Measurements from ENCODE around the gene SLC1A2. TPM values are rescaled to one million over a fixed set of nuclear protein-coding genes. Genes with fewer than 3 reads are reported as not detected.

SLC1A2 gene
- total RNA-seq, 1 experiment from 2014 or later = 0.25 TPM

- POLR2A ChIA-PET = no interaction called here
- no peak overlapping the region for H3K9ac ChIP-seq (ENCODE audit: low read length)
Observed at GRCh38 chr11:35425603-35426212, 6.3 kb upstream of the SLC1A2 start.

More at GRCh38 chr11:35425603-35426212, 6.3 kb upstream of the SLC1A2 start:
- no peak overlapping the region for H3K27ac ChIP-seq (ENCODE audit: low read depth, low read length)
- ATAC-seq = no peak
- no peaks in the 10 kb centered on the region for H3K9me2 ChIP-seq (ENCODE audit: insufficient read depth)
- H3K36me3 ChIP-seq (ENCODE audit: control insufficient read depth in 1 of 2, insufficient read depth in 2 of 2, low read length in 2 of 2) = no peaks in the 10 kb centered on the region
- H3K9me3 ChIP-seq (ENCODE audit: control insufficient read depth in 1 of 2, insufficient read depth in 1 of 2, low read depth in 1 of 2, low read length in 2 of 2) = no peaks in the 10 kb centered on the region
- H2AFZ ChIP-seq (ENCODE audit: low read depth, low read length, poor library complexity, severe bottlenecking) = no peak overlapping the region
- CTCF ChIA-PET = interaction anchor here (1.5 kb wide), 1 partner anchor 13 kb away, joined by 6 read pairs; no protein-coding TSS in a partner anchor
- no TSS peak for BruUV-seq (replicated peaks)
- H3K27me3 ChIP-seq (ENCODE audit: insufficient read depth, low read length) = peaks cover 93% of the 10 kb centered on the region
- no peaks in the 10 kb centered on the region for H3K4me1 ChIP-seq (ENCODE audit: control insufficient read depth in 1 of 2, insufficient read depth in 2 of 2, low read length in 2 of 2)
- H3K79me2 ChIP-seq (ENCODE audit: insufficient read depth, low read length) = no peaks in the 10 kb centered on the region
- H3K4me2 ChIP-seq (ENCODE audit: low read length) = no peak overlapping the region
- H4K20me1 ChIP-seq (ENCODE audit: insufficient read depth) = no peaks in the 10 kb centered on the region
- no peak for TF ChIP-seq YY1 (IDR thresholded peaks at IDR 0.05; ENCODE audit: extremely low read depth, insufficient replicate concordance, low read depth, low read length)
- TF ChIP-seq EZH2phosphoT487 (IDR thresholded peaks at IDR 0.05; ENCODE audit: borderline replicate concordance) = no peak
- TF ChIP-seq MAX (IDR thresholded peaks at IDR 0.05) = no peak
- no peak for TF ChIP-seq CBX3 (IDR thresholded peaks at IDR 0.05; ENCODE audit: low read depth)
- TF ChIP-seq ZFX (IDR thresholded peaks at IDR 0.05) = no peak
- TF ChIP-seq POLR2AphosphoS5 (IDR thresholded peaks at IDR 0.05; ENCODE audit: low read depth, low read length) = no peak
- no peak for TF ChIP-seq POLR2A (IDR thresholded peaks at IDR 0.05; ENCODE audit: borderline replicate concordance, extremely low read depth, insufficient read depth, insufficient read length)
- no peak for TF ChIP-seq CTCF (IDR thresholded peaks at IDR 0.05 in 2 of 3, conservative IDR thresholded peaks at IDR 0.05 in 1 of 3; ENCODE audit: borderline replicate concordance in 1 of 3, insufficient read depth in 1 of 3, low read depth in 2 of 3, low read length in 2 of 3)
- no peak for TF ChIP-seq SP1 (IDR thresholded peaks at IDR 0.05; ENCODE audit: low read depth)
- no peak for TF ChIP-seq EZH2 (IDR thresholded peaks at IDR 0.05)
- intact Hi-C loops (cut with micrococcal nuclease) = no loop called here
- no peak overlapping the region for H3K4me3 ChIP-seq (replicated peaks in 1 of 2; ENCODE audit: low read depth in 1 of 2, low read length in 2 of 2)
- DNase-seq (ENCODE audit: low read depth, low spot score) = no peak
- RAD21 ChIA-PET (ENCODE audit: low non-redundant PET in 1 of 2, low total read pairs in 2 of 2, uncharacterized antibody in 2 of 2, unreplicated experiment in 2 of 2) = no interaction called here

Measured in HCT116 (cell line).